Urothelium cell line (cell line): ENCODE data around the gene VMA21.
A peak's percentile ranks its signal among the peaks of the same experiment; 100 is the strongest.

Experiments used
- DNase-seq: peaks from one replicate; pipeline ENCODE4 v3.0.0; 2011; ENCODE audit warnings: low spot score, mixed read lengths
- FAIRE-seq: peaks from 2 replicates; lab custom pipeline; 2011; peaks lifted over from hg19 to GRCh38; lab: Jason Lieb, UNC

Gene VMA21

GRCh38 chrX:151396825-151397740, at the start of gene VMA21:
VMA21 (plus strand) TSS chrX:151397206; CDS start chrX:151397309, 103 bp downstream.
- no peak for FAIRE-seq
- peak; percentile 70 for DNase-seq

- FAIRE-seq = no peak
- no peak for DNase-seq
These were observed 37.7 kb upstream of the VMA21 start for GRCh38 chrX:151359341-151359740.

GRCh38 chrX:151359931-151360871, 36.8 kb upstream of the VMA21 start:
- DNase-seq (peak; percentile 46), FAIRE-seq (no peak)

- no peak for FAIRE-seq
These were observed 33.7 kb upstream of the VMA21 start for GRCh38 chrX:151363316-151363715.

GRCh38 chrX:151365579-151365978, 31.4 kb upstream of the VMA21 start:
- DNase-seq (no peak), FAIRE-seq (no peak)

More at GRCh38 chrX:151363316-151363715, 33.7 kb upstream of the VMA21 start:
- DNase-seq = no peak

- FAIRE-seq (no peak), DNase-seq (no peak)
These were observed 26.1 kb upstream of the VMA21 start for GRCh38 chrX:151370906-151371305.

- no peak for DNase-seq
- no peak for FAIRE-seq
These were observed 12.2 kb upstream of the VMA21 start for GRCh38 chrX:151384807-151385206.

- no peak for FAIRE-seq
- DNase-seq = no peak
These were observed 10.1 kb upstream of the VMA21 start for GRCh38 chrX:151386838-151387459.

- FAIRE-seq = no peak
- DNase-seq = no peak
These were observed 5.3 kb upstream of the VMA21 start for GRCh38 chrX:151391722-151392121.

GRCh38 chrX:151393514-151393913, 3.5 kb upstream of the VMA21 start:
- DNase-seq = no peak
- no peak for FAIRE-seq

- FAIRE-seq (no peak), DNase-seq (no peak)
These were observed 773 bp upstream of the VMA21 start for GRCh38 chrX:151396042-151396824.

GRCh38 chrX:151397741-151398070, 700 bp downstream of the VMA21 start:
- DNase-seq (no peak), FAIRE-seq (no peak)

- DNase-seq (no peak), FAIRE-seq (no peak)
These were observed 1.3 kb downstream of the VMA21 start for GRCh38 chrX:151398346-151398745.

- DNase-seq (no peak), FAIRE-seq (no peak)
These were observed 5.8 kb downstream of the VMA21 start for GRCh38 chrX:151402719-151403390.

- FAIRE-seq = no peak
These were observed 19.6 kb downstream of the VMA21 start for GRCh38 chrX:151416579-151416978.

GRCh38 chrX:151419782-151420181, 22.8 kb downstream of the VMA21 start:
- no peak for DNase-seq
- FAIRE-seq = no peak

More at GRCh38 chrX:151416579-151416978, 19.6 kb downstream of the VMA21 start:
- DNase-seq = no peak

GRCh38 chrX:151424505-151424904, 27.5 kb downstream of the VMA21 start:
- no peak for DNase-seq
- no peak for FAIRE-seq

- FAIRE-seq (no peak), DNase-seq (no peak)
These were observed 51.5 kb downstream of the VMA21 start for GRCh38 chrX:151448509-151448908.

GRCh38 chrX:151458824-151459223, 61.8 kb downstream of the VMA21 start:
- DNase-seq (peak; percentile 0), FAIRE-seq (no peak)
